NCI-H2171 (cell line): ENCODE results near the gene TEX29.

Source experiments
- DNase-seq: peaks from one replicate; lab custom pipeline; 2025; lab: John Stamatoyannopoulos, UW

The TEX29 gene

GRCh38 chr13:111341886-111342285 is 21.4 kb downstream of the TEX29 start:
- no peak for DNase-seq

DNA sequence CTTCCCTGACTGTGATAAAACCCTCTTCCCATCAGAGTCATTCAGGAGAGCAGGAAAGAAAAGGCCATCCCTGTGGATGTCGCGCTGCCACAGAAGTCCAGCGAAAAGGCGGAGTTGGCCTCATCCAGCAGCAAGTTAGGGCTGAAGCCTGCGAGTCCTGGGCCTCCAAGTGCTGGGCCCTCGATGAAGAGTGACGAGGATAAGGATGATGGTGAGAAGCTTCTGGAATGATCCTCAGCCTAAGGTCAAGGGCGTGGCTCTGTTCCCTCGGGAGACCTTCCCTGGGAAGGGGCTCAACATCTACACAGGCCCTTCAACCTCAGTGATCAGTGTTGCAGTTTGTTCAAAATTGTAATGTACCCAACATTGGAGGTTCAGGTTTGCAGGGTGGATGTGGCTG is 22.3 kb downstream of the TEX29 start:
- DNase-seq: no peak

- no peak for DNase-seq
These were observed 22.9 kb downstream of the TEX29 start for GRCh38 chr13:111343186-111343805.

DNA sequence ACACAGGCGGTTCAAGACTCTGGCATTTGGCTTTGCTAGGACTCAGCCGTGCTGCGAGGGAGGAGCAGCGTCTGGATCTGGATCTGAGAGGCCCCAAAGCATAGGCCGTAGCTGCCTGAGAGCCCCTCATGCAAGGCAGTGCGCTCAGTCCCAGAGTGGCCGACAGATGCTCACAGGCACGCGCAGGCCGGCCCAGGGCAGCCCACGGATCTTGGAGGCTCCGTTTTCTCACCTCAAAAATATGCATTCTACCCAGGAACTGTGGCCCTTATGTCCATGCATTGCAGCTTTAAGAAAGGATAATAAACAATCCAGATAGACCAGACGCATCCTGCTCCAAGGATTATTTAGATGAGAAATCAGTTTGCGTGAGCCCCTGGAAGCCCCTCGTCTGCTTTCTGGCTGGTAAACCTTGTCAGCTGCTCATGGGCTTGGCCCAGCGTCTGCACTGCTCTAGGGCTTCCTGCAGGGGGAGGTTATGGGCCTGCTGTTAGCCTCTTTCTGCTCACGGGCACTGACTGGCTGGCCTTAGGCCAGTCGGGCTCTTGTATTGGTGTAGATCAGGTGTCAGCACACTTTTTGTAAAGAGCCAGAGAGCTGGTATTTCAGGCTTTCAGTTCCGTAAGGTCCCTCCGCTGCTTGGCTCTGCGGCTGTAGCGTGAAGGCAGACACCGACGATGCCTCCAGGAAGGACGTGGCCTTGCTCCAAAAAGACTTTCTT is 24.2 kb downstream of the TEX29 start:
- DNase-seq: peak; percentile 28

DNA sequence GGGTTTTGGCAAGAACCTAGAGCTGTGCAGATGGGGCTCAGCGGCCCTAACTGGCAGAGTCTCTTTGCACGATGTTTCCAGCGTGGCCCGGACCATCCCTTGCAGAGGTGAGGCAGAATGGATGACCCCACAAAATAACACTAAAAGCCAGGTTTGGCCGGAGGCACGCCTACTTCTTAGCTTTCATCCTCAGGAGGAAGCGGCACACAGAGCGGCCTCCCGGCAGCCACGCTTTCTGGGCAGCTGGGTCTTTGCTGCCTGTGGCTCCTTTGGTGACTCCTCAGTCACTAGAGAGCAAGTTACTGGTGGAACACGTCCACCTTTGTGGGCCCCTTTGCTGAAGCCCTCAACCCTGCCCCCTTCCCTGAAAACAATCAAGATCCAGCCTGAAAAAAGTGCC is 25.2 kb downstream of the TEX29 start:
- DNase-seq: no peak

GRCh38 chr13:111346101-111346680 is 25.7 kb downstream of the TEX29 start:
- no peak for DNase-seq

DNA sequence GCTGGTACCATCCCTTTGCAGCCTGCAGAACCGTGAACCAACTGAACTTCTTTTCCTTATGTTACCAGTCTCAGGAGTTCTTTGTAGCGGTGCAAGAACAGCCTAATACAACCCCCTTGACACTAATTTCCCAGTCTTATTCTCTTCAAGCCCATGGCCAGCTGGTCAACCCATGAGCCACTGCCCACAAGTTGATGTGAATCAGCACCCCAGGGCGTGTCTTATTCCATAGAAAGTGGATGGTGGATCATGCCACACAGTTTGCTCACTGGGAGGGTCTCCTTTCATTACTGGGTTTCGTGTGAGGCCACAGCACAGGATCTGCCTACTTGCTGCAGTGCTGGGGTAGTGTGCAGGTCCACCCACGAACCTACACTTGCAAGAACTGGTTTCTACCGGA is 27.0 kb downstream of the TEX29 start:
- no peak for DNase-seq

DNA sequence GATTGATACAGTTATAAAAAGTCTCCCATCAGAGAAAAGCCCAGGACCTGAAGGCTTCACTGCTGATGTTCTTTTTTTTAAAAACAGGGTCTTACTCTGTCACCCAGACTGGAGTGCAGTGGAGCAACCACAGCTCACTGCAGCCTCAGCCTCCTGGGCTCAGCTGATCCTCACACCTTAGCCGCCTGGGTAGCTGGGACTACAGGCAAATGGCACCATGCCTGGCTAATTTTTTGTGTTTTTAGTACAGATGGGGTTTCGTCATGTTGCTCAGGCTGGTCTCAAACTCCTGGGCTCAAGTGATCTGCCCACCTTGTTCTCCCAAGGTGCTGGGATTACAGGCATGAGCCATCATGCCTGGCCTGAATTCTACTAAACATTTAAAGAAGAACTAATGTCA is 33.1 kb downstream of the TEX29 start:
- no peak for DNase-seq

GRCh38 chr13:111354789-111355188 is 34.3 kb downstream of the TEX29 start:
- no peak for DNase-seq

GRCh38 chr13:111356795-111357194 is 36.4 kb downstream of the TEX29 start:
- no peak for DNase-seq

- DNase-seq: no peak
These were observed 38.9 kb downstream of the TEX29 start for GRCh38 chr13:111359237-111359915.

DNA sequence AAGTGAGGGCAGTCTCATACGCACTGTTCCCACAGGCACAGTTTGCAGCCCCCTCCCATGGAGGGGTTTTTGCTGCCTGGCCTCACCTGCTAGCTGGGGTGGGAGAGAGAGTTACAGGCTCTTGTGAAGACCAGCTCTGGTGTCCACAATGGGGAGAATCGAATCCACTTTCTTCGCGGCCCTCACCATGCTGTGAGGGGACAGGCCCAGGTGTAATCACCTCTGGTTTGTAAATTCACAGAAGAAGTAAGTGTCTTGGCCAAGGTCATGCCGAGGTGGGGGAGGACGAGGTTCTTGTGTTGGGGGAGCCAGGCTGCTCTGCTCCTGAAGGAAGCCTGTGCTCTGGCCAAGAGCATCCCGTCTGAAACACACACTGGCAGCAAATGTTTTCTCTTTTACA is 39.5 kb downstream of the TEX29 start:
- DNase-seq: no peak

GRCh38 chr13:111360452-111360851 is 40.0 kb downstream of the TEX29 start:
- no peak for DNase-seq

GRCh38 chr13:111361046-111361872 is 40.8 kb downstream of the TEX29 start:
- no peak for DNase-seq

DNA sequence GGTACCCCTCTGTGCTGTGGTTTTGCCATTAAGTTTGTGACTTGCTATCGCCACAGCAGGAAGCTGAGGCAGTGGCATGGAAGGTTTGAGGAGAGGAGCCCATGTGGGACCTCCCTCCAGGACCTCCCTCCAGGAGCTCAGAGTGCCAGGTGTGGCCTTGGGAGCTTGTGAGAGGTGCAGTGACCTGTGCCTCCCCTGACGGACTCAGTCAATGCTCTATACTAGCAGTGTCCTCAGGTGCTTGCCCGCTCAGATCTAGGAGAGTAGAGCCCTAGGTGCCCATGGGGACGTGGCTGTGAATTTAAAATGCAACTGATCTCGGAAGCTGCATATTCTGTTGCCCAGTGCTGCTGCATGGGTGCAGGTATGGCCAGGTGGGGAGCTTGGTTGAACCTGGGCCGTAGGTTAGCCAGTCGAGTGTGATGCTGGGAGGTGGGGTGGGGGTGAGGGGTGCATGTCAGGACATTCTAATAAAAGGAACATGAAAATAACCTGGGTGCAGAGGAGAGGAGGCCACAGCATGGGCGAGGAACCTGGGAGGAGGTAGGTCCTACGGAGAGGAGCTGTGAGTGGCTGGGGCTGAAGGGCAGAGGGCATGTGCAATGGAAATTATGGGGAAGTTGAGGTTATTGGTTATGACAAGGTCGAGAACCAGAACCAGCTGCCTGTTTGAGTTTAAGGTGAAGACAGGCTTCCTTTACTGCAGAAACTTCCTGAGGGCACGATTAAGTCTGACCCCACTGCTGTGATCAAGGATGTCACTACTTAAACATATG is 41.6 kb downstream of the TEX29 start:
- no peak for DNase-seq

- DNase-seq: no peak
These were observed 42.7 kb downstream of the TEX29 start for GRCh38 chr13:111363121-111363520.

- DNase-seq: no peak
These were observed 43.1 kb downstream of the TEX29 start for GRCh38 chr13:111363591-111363990.

GRCh38 chr13:111365149-111366005 is 44.9 kb downstream of the TEX29 start:
- DNase-seq: no peak

DNA sequence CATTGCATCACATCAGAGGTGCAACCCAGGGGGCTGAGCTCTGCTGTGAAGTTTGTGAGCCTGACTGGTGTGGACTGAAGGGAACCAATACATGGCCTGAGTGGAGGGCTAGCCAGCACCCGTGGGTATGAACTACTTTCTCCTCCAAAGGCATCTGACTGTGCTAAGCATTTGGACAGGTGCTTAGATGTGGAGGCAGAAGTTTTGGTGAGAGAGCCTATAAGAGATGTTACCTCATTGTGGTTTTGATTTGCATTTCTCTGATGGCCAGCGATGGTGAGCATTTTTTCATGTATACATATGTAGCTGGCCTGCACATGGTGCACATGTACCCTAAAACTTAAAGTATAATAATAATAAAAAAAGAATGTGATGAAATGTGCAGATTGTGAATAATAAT is 46.9 kb downstream of the TEX29 start:
- DNase-seq: no peak

GRCh38 chr13:111368091-111368490 is 47.6 kb downstream of the TEX29 start:
- no peak for DNase-seq
